Caco-2 (cell line): ENCODE data around the gene NUP205. TPM values are rescaled to one million over a fixed set of nuclear protein-coding genes. Genes with fewer than 3 reads are reported as not detected.

Experiments
- BruUV-seq: library from RNA; stranded (reverse); fragments of 400-500 nt; replicated peaks from 2 replicates; lab custom pipeline; 2021; lab: Mats Ljungman, UMichigan
- CTCF ChIA-PET: fragments of 300-600 bp; sonication (Branson Sonifier 250); formaldehyde crosslinking; loops from one replicate; lab custom pipeline; 2022; ENCODE audit warnings: antibody characterized with exemption; lab: Charles Lee
- POLR2A ChIA-PET: fragments of 300-600 bp; sonication (Branson Sonifier 250); formaldehyde crosslinking; loops from one replicate; lab custom pipeline; 2022; ENCODE audit warnings: antibody characterized with exemption; lab: Charles Lee
- DNase-seq, 2 experiments: peaks; one replicate each; pipeline versions ENCODE4 v3.0.0 to v3.0.0-alpha.2; 2020 to 2022
- H3K27me3 ChIP-seq: replicated peaks from 2 replicates; pipeline ENCODE4 v1.6.0; 2011; ENCODE audit warnings: low read length; ENCODE audit not compliant: control insufficient read depth, insufficient read depth
- H3K36me3 ChIP-seq: 2 replicates; pipeline ENCODE4 v1.5.1; 2011; ENCODE audit warnings: low read length; ENCODE audit not compliant: control insufficient read depth, insufficient read depth
- H3K4me1 ChIP-seq: fragments of 250-450 bp; sonication (Bioruptor Pico); 2 replicates; pipeline ENCODE4 v1.5.1; 2020; ENCODE audit warnings: mild to moderate bottlenecking
- H3K4me3 ChIP-seq: 2 replicates; pipeline ENCODE4 v1.5.1; 2011; ENCODE audit warnings: low read depth, mild to moderate bottlenecking, control low read depth, low read length
- H3K9me3 ChIP-seq: fragments of 250-450 bp; sonication (Bioruptor Pico); 2 replicates; pipeline ENCODE4 v1.5.1; 2020; ENCODE audit warnings: mild to moderate bottlenecking, moderate library complexity
- H3K27ac Mint-ChIP-seq: one replicate; pipeline ENCODE4 v1.8.0; 2022; ENCODE audit warnings: mixed read lengths; ENCODE audit not compliant: unreplicated experiment
- H3K27me3 Mint-ChIP-seq: one replicate; pipeline ENCODE4 v1.8.0; 2022; ENCODE audit warnings: mixed read lengths; ENCODE audit not compliant: insufficient read depth, unreplicated experiment
- H3K36me3 Mint-ChIP-seq: one replicate; pipeline ENCODE4 v1.8.0; 2022; ENCODE audit warnings: mild to moderate bottlenecking, mixed read lengths; ENCODE audit not compliant: insufficient read depth, unreplicated experiment
- H3K4me1 Mint-ChIP-seq: one replicate; pipeline ENCODE4 v1.8.0; 2022; ENCODE audit warnings: low read depth, mixed read lengths; ENCODE audit not compliant: unreplicated experiment
- H3K4me3 Mint-ChIP-seq: one replicate; pipeline ENCODE4 v1.8.0; 2022; ENCODE audit warnings: mild to moderate bottlenecking, moderate library complexity, mixed read lengths; ENCODE audit not compliant: unreplicated experiment
- H3K9me3 Mint-ChIP-seq: one replicate; pipeline ENCODE4 v1.8.0; 2022; ENCODE audit warnings: mixed read lengths; ENCODE audit not compliant: unreplicated experiment
- intact Hi-C: fragments of 100-400 bp; cut with micrococcal nuclease; formaldehyde crosslinking; loops from one replicate; pipeline ENCODE4 v1.10.0; 2022; ENCODE audit not compliant: unreplicated experiment
- total RNA-seq: library from RNA; stranded (reverse); gene quantifications from 2 replicates; pipeline ENCODE4 v1.2.3, GENCODE V29; 2022
- TF ChIP-seq, protein P1 (sequence below), 2 experiments: fragments of 200-600 bp in 1 of 2; IDR thresholded peaks; 1 replicate in 1 of 2; 2 replicates in 1 of 2; pipeline versions ENCODE4 v1.5.1 to v1.8.0; 2011 to 2022; ENCODE audit warnings: antibody characterized with exemption in 1 of 2, control low read depth in 1 of 2, inconsistent platforms in 1 of 2, low read depth in 1 of 2, low read length in 1 of 2, mild to moderate bottlenecking in 1 of 2, moderate library complexity in 1 of 2; ENCODE audit not compliant: insufficient read depth in 1 of 2, severe bottlenecking in 1 of 2, unreplicated experiment in 1 of 2

The NUP205 gene
- total RNA-seq, 1 experiment from 2014 or later: 115 TPM

DNA sequence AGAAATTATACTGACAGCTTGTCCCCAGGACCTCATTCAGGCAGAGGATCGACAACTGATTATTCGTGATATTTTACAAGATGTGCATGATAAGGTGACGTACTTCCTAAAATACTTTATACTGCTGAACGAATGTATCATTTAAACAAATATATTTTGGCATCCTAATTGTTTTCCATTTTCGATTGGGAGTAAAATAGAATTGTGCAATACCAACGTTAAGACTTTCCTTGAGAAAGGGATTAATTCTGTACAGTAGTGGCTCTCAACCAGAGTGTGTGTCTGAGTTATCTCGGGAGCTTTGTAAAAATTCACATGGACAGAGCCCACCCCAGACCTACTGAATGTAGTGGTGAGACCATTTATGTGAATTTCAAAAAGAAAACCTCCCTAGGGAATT, 60.8 kb downstream of the NUP205 start:
- TF ChIP-seq, protein P1, sequence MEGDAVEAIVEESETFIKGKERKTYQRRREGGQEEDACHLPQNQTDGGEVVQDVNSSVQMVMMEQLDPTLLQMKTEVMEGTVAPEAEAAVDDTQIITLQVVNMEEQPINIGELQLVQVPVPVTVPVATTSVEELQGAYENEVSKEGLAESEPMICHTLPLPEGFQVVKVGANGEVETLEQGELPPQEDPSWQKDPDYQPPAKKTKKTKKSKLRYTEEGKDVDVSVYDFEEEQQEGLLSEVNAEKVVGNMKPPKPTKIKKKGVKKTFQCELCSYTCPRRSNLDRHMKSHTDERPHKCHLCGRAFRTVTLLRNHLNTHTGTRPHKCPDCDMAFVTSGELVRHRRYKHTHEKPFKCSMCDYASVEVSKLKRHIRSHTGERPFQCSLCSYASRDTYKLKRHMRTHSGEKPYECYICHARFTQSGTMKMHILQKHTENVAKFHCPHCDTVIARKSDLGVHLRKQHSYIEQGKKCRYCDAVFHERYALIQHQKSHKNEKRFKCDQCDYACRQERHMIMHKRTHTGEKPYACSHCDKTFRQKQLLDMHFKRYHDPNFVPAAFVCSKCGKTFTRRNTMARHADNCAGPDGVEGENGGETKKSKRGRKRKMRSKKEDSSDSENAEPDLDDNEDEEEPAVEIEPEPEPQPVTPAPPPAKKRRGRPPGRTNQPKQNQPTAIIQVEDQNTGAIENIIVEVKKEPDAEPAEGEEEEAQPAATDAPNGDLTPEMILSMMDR (IDR thresholded peaks at IDR 0.05; ENCODE audit: insufficient read depth in 1 of 2, low read depth in 1 of 2, low read length in 1 of 2, severe bottlenecking in 1 of 2, unreplicated experiment in 1 of 2): no peak
- POLR2A ChIA-PET: no interaction called here
- no peak overlapping the region for H3K4me3 Mint-ChIP-seq
- H3K4me3 ChIP-seq: no peak overlapping the region
- DNase-seq: no peak
- peaks cover 2% of the 10 kb centered on the region; the same call in 1 of the 2 replicates for H3K36me3 ChIP-seq
- BruUV-seq: no TSS peak
- CTCF ChIA-PET: interaction anchor here (0.7 kb wide), 1 partner anchor 199 kb away, joined by 4 read pairs; no protein-coding TSS in a partner anchor
- no peaks in the 10 kb centered on the region for H3K9me3 ChIP-seq
- no peak overlapping the region for H3K27ac Mint-ChIP-seq
- no peaks in the 10 kb centered on the region for H3K27me3 ChIP-seq
- H3K4me1 Mint-ChIP-seq: no peaks in the 10 kb centered on the region
- no peaks in the 10 kb centered on the region for H3K27me3 Mint-ChIP-seq
- peaks cover 68% of the 10 kb centered on the region for H3K36me3 Mint-ChIP-seq
- intact Hi-C loops: no loop called here
- no peaks in the 10 kb centered on the region for H3K9me3 Mint-ChIP-seq
- no peaks in the 10 kb centered on the region for H3K4me1 ChIP-seq

- peaks cover 84% of the 10 kb centered on the region for H3K36me3 Mint-ChIP-seq
- no peaks in the 10 kb centered on the region for H3K27me3 ChIP-seq
- no TSS peak for BruUV-seq
- intact Hi-C loops: no loop called here
- ChIA-PET CTCF (interaction anchor here (0.5 to 2.5 kb wide), 4 partner anchors 24 to 32 kb away, joined by 3 to 10 read pairs (median 6); no protein-coding TSS in a partner anchor), POLR2A (no interaction called here)
- H3K4me1 Mint-ChIP-seq: no peaks in the 10 kb centered on the region
- no peaks in the 10 kb centered on the region for H3K9me3 Mint-ChIP-seq
- no peak overlapping the region for H3K4me3 Mint-ChIP-seq
- H3K27ac Mint-ChIP-seq: no peak overlapping the region
- DNase-seq: no peak
- H3K4me3 ChIP-seq: no peak overlapping the region
- TF ChIP-seq, protein P1 (IDR thresholded peaks at IDR 0.05; ENCODE audit: insufficient read depth in 1 of 2, low read depth in 1 of 2, low read length in 1 of 2, severe bottlenecking in 1 of 2, unreplicated experiment in 1 of 2): no peak
- peaks cover 2% of the 10 kb centered on the region; the same call in 1 of the 2 replicates for H3K36me3 ChIP-seq
- no peaks in the 10 kb centered on the region for H3K27me3 Mint-ChIP-seq
- H3K4me1 ChIP-seq: no peaks in the 10 kb centered on the region
- H3K9me3 ChIP-seq: no peaks in the 10 kb centered on the region
Measured at GRCh38 chr7:135620447-135620846, 62.7 kb downstream of the NUP205 start.

DNA sequence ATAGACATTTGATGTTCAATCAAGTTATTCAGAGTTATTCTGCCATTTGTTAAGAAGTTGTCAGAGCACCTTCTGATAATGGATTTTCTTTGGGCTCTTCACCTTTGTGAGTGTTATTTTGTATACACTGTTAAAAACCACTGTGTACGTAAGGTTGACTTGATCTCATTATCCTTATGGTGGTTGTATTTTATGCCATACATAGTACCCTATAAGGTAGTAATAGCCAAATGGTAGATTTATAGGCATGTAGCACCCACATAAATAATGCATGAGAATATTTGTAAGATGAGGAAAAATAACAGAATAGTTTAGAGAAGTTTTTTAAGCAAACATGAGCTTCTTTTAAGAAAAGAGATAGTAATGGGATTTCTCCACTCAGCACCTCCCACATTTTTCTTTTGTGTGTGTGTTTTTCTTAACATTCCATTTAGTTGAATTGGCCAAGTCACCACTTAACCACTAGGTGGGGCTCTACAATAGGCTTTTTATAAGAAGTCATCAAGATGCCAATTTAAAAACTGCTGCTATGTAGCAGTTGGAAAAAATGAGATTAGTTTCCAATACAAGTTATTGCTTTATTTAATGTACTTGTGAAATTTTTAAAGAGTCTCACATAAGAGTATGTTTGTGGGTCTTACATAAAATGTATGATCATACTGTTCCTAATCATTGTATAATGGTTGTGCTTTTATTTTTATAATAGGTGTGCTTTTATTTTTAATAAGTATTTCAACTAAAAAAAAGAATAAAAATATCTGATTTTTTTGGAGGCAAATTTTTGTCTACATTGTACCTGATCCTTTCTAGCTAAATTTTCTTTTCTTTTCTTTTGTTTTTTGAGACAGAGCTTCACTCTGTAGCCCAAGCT, 63.5 kb downstream of the NUP205 start:
- H3K27ac Mint-ChIP-seq: no peak overlapping the region

More for the DNA sequence above, 63.5 kb downstream of the NUP205 start:
- intact Hi-C loops: loop anchor here (1.0 kb wide), 1 partner anchor 24 kb away; no protein-coding TSS in a partner anchor
- no TSS peak for BruUV-seq
- peaks cover 2% of the 10 kb centered on the region; the same call in 1 of the 2 replicates for H3K36me3 ChIP-seq
- H3K27me3 ChIP-seq: no peaks in the 10 kb centered on the region
- no peaks in the 10 kb centered on the region for H3K9me3 ChIP-seq
- peaks cover 84% of the 10 kb centered on the region for H3K36me3 Mint-ChIP-seq
- H3K9me3 Mint-ChIP-seq: no peaks in the 10 kb centered on the region
- peak; percentile 48 to 63 for DNase-seq
- TF ChIP-seq, protein P1 (IDR thresholded peaks at IDR 0.05; ENCODE audit: insufficient read depth in 1 of 2, low read depth in 1 of 2, low read length in 1 of 2, severe bottlenecking in 1 of 2, unreplicated experiment in 1 of 2): peak; percentile 78 to 82
- ChIA-PET POLR2A (no interaction called here), CTCF (interaction anchor here (0.5 to 2.5 kb wide), 4 partner anchors 24 to 31 kb away, joined by 3 to 10 read pairs (median 6); no protein-coding TSS in a partner anchor)
- no peak overlapping the region for H3K4me3 Mint-ChIP-seq
- no peaks in the 10 kb centered on the region for H3K4me1 ChIP-seq
- H3K4me3 ChIP-seq: no peak overlapping the region
- no peaks in the 10 kb centered on the region for H3K4me1 Mint-ChIP-seq
- no peaks in the 10 kb centered on the region for H3K27me3 Mint-ChIP-seq
